ENCODE results near the gene SHISA9.

Gene SHISA9

DNA sequence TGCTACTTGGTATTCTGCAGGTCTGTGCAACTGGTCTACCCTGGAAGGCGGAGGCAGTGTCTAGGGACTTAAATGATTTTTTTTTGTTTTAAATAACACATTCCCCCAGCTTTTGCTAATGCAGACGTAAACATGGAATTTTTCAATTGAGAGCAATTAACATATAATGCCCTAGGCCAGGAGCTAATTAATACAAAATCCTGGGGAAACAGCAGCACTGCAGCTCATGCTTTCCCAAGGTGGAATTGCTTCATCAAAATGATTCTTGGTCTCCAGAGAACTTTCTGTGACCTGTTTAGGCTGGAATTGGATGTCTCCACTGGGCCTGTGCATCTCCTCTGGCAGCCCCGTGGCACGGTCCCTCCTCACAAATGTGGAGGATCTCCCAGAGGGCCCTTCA, 50.6 kb downstream of the SHISA9 start:
- DNase-seq (ENCODE audit: low read depth), result no peak

DNA sequence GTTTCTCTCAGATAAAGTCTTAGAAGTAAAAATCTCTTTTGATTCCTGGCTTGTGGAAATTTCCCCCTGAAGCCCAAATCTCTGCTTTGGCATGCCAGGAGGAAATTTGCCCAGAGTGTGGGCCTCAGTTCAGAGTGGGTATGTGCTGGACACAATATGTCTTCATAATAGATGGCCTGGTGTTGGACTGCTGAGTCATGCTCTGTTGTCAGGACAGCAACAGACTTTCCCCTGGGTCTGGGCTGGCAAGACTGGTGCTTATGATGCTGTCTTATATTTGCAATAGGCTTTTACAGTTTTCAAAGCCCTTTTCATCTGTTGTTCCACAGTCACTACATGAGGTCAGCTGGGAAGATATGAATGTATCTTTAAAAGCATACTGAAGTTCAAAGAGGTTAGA, 57.0 kb downstream of the SHISA9 start:
- no peak for DNase-seq (ENCODE audit: low read depth)

DNA sequence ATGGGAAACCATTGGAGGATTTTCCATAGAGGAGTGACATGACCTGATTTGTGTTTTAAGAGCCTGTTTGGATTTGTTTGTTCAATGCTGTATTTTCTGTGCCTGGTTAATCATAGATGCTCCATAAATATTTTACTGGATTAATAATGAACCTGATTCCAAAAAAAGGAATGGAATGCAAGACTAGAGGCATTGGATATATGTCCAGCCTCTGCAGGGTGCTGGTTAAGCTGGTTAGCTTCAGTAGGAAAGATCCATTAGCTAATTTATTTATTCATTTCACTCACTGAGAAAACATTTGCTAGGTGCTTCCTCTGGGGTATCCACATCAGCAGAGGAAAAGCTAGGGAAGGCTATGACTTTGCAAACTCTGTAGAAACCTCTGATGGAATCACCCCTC, 57.7 kb downstream of the SHISA9 start:
- DNase-seq (ENCODE audit: low read depth), result no peak

DNA sequence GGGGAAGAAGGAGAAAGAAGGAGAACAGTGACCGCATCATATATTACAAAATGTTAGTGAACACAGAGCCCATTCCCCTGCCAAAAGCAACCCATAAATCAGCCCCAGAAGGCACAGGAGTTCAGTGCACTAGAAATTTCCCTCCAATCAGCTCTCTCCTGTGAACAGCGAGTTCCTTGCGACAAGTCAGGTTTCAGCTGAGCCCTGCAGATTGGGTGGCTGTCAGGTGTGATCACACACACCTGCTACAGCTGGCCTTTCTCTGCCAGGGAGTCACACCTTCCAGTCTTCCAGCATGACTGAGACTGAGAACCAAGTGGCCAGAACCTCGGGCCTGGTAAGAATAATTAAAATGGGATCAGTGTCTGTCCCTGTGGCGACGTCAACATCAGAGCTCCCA, 60.2 kb downstream of the SHISA9 start:
- no peak for DNase-seq (ENCODE audit: low read depth)

DNA sequence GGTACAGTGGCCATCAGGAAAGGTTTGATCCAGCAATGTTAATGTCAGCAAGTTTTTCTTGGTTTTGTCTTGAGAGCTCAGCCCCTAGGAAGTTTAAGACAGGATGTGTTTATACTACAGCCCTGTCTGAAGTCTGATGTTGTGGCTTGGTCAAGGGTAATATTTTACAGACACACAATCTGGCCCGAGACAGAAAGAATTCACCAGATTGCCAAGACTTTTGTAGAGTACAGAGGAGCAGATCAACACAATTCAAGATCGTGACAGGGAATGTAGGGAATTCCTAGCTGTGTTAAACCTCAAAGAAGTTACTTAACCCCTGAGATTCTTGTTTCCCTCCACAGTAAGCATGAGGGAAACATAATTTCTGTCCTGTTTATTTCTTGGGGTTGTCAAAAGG, 63.1 kb downstream of the SHISA9 start:
- DNase-seq (ENCODE audit: low read depth), result no peak

DNA sequence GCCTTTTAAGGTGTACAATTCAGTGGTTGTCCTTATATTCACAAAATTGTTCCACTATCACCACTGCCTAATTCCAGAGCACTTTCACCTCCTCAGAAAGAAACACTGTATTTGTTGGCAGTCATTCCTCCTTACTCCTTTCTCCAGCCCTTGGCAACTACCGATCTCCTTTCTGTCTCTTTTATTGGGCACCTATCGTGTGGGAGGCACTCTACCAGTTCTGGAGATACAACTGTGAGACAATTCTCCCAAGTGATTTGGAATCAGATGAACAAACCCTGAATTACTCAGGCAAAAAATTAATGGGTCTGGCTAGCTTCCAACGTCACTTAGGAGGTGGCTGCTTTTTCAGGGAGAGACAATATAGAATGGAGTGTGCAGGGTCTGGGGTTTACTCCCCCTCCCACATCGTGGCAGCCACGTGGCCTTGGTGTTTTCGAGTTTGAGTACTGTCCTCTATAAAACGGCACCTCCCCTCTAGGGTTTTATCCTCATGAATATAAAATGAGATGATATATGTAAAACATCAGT, 63.9 kb downstream of the SHISA9 start:
- no peak for DNase-seq (ENCODE audit: low read depth)

DNA sequence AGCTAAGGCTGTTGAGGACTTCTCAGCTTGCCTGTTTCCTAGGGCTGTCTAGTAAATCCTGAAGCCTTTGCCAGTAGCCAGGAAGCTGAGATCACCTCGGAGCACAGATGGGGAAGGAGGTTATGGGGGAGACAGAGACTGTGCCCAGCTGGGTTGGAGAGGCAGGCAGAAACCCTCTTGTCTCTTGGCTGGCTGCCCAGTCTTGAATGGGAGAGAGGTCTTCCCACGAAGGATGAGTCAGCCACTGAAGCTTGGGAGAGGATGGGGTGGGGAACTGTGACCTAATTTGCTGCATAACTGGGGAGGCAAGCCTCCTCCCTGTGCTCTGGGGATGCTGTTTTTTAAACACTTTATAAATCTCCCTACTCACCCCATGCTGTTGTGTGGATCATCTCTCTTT, 69.8 kb downstream of the SHISA9 start:
- no peak for DNase-seq (ENCODE audit: low read depth)

DNA sequence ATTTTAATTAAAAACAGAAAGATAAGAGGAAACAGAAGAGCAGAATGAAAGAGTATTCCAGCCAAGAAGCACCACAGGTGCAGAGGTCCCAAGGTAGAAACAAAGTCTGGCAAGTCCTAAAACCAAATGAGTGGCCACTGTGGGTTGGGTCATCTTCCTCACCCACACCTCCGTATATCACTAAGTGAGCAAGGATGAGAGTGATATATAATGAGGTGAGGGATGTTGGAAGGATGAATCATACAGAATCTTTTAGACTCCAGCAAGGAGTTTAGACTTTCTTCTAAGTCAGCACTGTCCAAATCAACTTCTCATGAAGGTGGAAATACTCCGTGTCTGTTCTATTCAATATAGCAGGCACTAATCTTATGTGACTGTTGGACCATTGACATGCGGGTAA, 70.8 kb downstream of the SHISA9 start:
- no peak for DNase-seq (ENCODE audit: low read depth)

DNA sequence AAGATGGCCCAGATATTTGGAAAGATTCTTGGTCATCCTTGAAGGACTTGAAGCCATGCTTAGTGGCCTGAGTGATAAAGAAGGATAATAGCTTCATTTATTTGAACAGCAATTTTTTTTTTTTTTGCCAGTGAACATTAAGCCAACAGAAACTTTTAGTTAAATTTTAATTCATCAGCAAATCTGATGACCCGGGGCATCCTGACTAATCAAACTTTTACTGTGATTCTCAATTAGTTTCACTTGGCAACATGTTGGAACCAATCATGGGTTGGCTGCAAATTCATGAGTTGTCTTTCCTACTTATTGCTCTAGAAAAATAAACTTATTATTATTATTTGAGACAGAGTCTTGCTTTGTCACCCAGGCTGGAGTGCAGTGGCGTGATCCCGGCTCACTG, 74.4 kb downstream of the SHISA9 start:
- DNase-seq (ENCODE audit: low read depth), result no peak

DNA sequence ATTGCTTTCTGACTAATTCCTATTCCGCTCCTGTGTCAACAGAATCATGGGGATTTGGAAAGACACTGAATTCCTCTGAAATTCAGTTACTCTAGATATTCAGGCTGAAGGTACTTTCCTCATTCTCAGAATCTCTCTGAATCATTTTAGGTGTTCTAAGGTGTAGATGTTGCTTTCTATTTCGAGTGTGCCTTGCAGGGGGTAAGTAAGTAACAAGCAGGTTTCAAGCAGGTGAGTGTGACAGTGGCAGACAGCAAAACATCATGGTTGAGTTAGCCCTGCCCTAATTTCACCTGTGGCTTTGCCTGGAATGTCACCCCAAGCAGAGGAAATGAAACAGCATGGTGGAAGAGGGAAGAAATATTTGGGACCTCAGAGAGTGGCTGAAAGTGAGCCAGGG, 75.1 kb downstream of the SHISA9 start:
- DNase-seq (ENCODE audit: low read depth), result no peak

DNA sequence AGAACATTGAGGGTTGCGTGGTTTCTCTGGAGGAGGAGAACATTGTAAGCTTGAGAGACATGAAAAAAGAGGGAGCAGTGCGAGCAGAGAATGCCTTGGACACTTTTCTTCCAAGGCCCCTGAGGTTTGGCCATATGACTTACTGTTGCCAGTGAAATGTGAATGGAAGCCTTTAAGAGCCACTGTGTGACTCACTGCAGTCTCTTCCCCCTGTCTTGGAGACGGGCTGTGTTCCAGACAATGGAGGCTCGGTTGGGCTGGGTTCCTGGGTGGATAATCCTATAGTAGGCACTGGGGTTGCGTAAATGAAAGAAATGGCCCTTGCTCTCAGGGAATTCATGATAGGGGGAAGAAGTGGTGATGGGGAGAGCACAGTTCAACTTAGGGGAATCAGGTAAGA, 75.5 kb downstream of the SHISA9 start:
- DNase-seq (ENCODE audit: low read depth), result no peak

DNA sequence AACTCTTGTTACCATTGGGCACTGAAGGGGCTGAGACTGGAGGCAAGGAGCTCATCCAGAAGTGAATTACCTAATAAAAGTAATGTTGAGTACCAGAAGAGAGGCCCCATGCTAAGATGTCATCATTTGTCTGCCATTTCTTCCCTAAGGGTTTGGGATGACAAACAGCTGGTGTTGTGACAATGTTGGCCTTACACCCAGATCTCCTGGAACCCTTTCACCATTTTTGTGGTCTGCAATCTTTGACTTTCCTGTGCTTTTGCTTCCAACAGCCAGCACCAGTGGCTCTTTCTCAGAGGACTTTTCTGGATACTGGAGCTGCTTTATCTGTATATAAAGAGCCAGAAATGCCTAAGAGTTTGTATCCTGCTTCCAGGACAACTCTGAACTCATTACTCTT, 84.1 kb downstream of the SHISA9 start:
- no peak for DNase-seq (ENCODE audit: low read depth)

DNA sequence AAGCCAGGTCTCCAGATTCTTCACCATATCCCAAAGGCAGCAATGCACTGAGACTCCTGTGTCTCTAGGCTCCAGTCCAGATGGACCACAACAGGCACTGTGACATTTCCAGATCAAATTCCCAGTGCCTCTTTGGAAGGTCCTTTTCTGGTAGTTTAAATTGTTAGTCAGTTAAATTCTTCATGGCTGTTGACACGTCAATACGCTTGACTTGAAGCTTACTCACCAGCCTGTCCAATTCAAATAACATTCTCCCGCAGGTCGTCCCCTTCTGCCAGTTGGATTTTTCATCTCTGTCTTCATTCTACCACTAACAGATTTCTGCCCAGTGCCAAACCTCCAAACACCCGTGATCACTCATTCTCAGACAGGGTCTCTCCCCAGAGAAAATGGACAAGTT, 86.7 kb downstream of the SHISA9 start:
- DNase-seq (ENCODE audit: low read depth), result no peak

DNA sequence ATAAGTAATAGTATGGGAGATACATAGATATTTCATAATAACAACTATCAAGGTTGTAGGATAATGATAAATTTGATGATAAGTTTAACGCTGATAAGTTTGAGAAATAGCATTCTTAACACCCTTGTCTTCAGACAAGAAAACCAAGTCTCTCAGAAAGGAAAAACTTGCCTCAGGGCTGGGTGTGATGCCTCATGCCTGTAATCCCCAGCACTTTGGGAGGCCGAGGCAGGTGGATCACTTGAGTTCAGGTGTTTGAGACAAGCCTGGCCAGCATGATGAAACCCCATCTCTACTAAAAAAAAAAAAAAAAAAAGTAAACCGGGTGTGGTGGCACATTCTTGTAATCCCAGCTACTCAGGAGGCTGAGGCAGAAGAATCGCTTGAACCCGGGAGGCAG, 90.7 kb downstream of the SHISA9 start:
- no peak for DNase-seq (ENCODE audit: low read depth)

DNA sequence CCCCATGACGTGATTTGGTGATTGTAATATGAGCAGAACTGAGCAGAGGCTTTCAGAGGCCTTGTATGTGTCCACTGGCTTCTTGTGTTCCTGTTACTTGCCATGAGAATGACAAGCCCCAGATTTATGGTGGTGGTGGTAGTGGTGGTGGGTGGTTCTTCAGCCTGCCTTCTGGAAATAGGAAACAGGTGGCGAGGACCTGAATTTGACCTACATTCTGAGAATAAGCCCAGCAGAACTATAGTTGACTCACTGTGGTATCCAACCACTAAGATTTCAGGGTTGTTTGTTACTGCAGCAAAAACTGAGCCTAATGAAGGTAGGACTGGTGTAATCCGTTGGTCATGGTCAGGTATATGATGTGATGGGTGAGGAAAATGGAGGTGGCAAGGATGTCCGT, 93.0 kb downstream of the SHISA9 start:
- DNase-seq (ENCODE audit: low read depth), result no peak

DNA sequence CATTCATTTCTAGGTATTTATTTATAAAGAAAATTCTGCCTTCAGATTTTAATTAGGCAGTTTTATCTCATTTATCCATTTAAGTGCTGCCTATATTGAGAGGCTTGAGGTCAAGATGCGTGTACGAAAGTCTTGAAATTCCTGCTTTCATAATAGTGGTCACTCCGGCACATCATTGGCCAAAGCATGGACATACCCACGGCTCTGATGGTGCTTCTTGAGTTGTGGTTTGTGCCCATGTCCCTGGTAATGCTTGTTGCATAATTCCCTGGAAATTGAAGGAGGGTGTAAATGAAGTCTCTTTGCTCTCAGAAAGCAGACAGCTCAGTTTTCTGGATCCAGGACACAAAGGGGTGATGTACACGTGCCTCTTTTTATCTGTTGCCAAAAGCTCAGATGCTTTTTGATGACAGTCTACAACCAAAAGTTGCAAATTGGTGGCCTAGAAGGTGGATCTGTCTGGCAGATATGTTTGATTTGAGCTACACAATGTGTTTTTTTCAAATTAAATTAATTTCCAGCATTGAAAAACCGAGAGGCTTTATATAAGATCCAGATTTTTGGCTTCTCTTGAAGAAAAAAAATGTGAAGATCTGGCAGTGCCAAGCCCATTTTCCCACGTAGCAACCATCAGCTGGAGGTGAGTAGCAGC, 94.4 kb downstream of the SHISA9 start:
- no peak for DNase-seq (ENCODE audit: low read depth)

DNA sequence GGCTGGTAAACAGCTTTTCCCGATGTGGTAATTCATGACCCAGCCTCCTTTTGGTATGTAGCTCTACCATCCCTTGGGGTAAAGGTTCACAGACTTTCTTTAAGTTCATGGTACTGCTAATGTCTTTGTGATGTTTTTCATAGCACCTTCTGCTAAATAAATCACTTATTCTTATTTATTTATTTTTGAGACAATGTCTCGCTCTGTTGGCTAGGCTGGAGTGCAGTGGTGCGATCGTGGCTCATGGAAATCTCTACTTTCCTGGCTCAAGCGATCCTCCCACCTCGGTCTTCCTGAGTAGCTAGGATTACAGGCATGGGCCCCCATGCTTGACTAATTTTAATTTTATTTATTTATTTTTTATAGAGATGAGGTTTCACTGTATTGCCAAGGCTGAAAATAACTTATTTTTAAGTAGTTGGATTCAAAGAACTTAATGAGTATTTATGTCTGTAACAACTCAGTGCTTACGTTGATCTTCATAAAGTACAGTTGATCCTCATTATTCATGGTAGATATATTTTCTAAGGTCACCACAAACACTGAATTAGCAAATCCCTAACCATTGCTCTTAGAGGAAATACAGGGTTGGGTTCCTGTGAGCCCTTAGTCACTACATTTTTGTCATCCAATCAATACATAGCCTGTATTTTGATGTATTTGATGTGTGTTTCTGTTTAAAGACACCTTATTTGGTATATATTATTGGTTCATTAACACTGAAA, 97.1 kb downstream of the SHISA9 start:
- DNase-seq (ENCODE audit: low read depth), result no peak

DNA sequence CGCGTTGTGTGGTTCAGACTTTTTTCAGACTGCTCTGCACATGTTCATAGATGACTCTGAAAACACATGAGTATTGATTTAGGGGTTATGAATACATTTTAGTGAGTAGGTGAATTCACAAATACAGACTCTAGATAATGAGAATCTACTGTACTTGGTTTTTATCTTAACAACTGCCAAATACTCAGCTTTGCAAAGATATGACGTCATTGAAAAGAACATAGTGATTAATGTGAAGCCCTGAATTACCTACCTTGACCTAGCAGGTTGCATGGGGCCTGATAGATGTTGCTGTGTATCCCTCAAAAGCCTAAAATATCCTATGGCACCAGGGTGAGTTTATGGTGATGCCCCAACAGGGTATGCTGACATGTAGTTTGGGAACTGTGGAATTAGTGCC, 98.0 kb downstream of the SHISA9 start:
- no peak for DNase-seq (ENCODE audit: low read depth)

DNA sequence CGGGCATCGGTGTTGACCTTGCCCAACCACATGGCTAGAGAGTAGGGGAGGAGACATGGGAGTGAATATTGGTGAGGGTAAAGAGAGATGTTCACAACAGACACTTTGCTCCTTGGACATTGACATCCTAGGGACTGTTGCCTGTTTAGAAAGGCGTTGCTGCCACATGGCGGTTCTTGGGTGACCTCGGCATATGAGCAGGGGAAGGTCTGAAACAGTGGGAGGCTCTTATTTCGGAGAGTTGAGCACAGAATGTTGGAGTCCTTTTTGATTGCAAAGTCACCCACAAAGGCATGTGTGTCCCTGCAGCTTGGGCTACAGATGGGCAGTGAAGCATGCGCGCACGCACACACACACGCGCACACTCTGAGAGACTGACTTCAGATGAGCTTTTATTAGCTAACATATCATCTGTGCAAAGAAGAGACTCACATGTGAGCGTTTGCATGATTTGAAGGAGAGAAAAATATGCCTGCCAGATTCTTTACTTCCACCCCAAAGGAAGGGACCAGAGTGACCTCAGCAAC, 104.4 kb downstream of the SHISA9 start:
- DNase-seq (ENCODE audit: low read depth), result no peak

DNA sequence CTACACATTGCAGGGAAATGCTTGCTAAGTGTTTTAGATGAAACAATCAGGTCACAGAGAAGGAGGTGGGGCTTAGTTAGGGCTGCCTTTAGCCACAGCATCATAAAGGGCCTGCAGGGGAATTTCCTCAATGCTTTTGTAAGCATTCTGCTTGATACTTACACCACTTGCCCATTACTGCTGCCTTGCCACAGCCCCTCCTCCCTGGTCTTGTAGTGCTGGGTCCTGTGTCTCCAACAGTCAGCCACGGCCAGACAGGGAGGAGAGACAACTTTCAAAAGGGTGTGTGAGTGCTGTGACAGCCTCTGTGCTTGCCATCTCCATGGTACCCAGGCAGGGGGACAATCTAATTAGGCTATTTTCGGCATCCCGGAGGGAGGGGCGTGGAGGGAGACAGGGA, 111.2 kb downstream of the SHISA9 start:
- no peak for DNase-seq (ENCODE audit: low read depth)

DNA sequence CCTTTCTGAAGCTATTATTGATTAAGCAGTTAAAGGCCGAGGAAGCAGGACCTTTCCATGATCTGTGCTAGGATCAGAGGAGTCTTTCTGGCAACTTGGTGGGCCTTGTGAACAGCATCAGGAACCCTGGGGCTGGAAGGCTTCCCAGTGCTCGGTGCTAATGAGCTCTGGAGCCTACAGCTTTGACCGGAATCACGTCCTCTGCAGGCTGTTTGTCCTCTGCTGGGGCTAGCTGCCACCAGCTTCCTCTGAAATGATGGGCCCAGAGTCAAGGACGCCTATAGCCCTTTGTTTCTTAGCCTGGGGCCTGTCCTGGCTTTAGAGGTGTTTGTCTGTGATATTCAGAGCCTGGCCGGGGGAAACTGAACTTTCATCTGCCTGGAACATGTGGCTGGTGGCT, 111.6 kb downstream of the SHISA9 start:
- DNase-seq (ENCODE audit: low read depth), result no peak

DNA sequence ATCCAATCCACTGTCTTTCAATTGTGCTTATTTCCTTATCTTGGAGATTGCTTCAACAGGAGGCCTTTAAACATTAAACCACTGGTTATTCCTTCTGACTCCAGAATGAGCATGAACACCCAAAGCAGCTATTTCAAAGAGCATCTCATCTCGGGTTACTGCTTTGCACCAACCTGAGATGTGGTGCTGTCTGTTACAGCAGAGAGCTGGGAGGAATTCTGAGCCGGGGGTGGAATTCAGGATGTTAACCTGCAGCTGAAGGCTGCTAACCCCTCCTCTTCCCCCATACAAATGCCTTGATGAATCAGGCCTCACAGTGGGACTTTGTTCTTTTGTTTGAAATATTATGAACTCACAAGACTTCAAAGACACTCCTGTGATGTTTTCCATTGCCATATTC, 113.1 kb downstream of the SHISA9 start:
- no peak for DNase-seq (ENCODE audit: low read depth)

DNA sequence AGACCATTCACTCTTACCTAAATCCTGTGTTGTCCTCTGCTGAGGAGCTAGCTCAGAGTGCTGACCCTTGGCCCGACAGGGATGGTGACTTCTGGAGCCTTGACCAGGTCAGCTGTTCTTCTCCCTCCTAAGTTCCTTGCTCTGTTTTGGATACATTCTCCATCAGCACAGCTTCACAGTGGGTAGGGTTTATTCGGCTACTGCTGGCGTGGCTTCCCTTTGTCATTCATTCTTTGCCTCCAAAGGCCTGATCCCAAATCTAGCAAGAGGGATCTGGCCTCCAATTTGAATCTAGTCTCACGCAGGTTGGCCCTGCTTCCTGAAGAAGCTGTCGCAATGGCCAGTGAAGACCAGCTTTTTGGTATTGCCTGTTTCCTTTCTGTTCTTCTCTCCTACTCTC, 116.6 kb downstream of the SHISA9 start:
- no peak for DNase-seq (ENCODE audit: low read depth)

DNA sequence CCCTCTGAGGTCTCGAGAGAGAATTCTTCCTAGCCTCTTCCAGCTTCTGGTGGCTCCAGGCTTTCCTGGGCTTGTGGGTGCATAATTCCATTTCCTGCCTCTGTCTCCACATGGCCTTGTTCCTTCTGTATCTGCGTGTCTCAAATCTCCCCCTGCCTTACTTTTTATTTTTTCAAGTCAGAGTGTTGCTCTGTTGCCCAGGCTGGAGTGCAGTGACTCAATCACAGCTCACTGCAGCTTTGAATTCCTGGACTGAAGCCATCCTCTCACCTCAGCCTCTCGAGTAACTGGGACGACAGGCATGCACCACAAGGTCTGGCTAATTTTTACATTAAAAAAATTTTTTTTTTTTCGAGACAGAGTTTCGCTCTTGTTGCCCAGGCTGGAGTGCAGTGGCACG, 120.6 kb downstream of the SHISA9 start:
- DNase-seq (ENCODE audit: low read depth), result no peak
